ENCODE measurements around the gene ARPC5L.
A peak's percentile ranks its signal among the peaks of the same experiment; 100 is the strongest.
"Not testable (repeated sequence)": the region's sequence is repeated elsewhere in the genome, so short reads cannot be mapped to it uniquely, and the experiment has no call there.

ARPC5L gene

DNA sequence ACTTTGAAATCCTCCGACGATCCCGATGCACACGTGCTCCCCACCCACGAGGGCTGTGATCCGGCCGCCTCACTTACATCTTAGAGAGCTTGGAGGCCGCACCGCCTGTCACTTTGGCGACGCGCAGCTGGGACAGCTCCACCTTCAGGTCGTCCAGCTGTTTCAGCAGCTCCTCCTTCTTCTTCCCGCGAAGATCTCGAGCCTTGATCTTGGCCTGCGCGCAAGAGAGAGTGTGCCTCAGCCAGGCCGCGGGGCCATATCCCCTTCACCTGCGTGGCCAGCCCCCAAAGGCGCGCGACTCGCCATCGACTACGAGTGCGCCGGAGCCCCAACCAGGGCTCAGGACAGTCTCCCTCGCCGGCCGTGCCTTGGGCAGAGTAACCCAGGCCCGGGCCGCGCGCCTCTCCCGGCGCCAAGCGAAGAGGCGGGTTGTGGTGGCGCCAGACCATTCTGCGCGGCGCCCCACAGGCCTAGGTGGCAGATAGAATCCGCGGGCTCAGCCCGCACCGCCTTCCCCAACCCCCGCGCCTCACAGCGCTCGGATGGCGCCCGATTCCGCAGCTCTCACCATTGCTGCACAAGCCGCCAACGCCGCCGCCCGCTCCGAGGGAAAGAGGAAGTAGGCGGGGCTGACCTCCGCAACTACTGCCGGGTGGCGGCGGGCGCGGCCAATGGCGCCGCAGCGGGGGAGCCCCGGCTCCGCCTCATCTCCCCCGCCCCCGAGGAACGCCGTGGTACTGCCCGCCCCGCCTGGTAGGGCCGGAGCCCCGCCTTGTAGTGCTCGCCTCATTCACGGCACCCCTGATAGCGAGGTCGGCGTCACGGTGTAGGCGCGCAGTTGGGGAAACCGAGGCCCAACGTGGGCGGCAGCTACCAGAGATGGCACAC lies at the start of gene ARPC5L, which contains the start of gene RPL35:
Gene ARPC5L, plus strand, starts transcription at position 789 of the 888 bp plus-strand sequence. CDS start 7,161 bp downstream, outside the sequence.
Gene RPL35, minus strand, starts transcription at position 616 of the 888 bp plus-strand sequence. Its CDS starts 45 bp downstream, at position 571.
- DNase-seq: peak; percentile 90

DNA sequence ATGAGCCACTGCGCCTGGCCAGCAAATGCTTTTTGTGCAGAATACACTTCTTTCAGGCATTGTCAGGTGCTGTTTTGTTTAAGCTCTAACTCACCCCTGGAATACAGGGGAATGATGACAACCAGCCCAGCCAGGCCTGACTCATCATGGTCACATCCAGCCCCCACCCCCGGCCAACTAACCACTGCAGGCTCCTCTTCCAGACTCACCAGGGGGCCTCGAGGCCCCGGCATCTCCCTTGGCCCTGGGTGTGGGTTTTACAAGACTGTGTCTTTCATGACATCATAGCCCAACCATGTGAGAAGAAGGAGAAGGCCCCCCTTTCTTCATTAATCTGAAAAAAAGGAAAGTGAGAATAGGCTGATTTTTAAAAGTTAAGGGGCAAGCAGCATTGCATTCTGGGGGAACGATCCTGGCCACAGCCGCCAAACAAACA lies 49.5 kb upstream of the ARPC5L start:
- peak; percentile 89 for DNase-seq

DNA sequence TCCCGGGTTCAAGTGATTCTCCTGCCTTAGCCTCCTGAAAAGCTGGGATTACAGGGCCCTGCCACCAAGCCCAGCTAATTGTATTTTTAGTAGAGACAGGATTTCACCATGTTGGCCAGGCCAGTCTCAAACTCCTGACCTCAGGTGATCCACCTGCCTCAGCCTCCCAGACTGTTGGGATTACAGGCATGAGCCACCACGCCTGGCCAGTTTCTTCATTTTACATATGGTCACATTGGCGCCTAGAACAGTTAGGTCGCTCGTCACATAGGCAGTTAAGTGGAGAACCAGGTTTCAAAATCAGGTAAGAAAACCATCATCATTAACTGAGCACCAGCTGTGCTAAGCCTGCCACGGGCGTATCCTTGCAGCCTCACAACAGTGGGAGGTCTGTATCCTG lies 48.9 kb upstream of the ARPC5L start:
- no peak for DNase-seq

DNA sequence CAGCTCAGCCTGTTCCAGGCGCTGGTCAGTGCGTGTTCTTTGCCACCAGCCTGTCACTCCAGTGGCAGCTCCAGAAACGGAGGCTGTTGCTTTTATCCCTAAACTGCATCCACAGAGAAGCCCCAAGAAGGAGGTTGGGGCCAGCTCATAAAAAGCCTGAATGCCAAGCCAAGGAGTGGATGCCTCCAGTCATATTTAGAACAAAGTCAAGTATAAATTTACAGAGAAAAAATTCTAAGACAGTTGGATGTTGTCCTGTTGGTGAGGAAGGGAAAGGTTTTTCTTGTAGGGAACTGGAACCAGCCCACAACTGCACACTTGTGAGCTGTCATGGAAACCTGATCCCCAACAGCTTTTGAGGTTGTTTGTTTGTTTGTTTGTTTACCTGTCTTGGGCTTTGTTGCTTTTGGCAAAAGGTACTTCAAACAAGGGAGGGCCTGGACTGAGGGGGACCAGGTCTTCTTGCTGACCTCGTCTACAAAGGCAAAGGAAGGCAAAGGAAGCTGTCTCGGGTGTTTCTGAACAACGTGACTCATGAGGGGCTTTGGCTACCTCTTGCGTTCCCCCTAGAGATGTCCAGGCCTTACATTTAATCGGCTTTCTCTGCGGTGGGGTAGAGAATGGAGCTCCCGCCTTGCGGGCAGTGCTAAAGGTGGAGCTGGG lies 48.3 kb upstream of the ARPC5L start:
- DNase-seq: no peak

DNA sequence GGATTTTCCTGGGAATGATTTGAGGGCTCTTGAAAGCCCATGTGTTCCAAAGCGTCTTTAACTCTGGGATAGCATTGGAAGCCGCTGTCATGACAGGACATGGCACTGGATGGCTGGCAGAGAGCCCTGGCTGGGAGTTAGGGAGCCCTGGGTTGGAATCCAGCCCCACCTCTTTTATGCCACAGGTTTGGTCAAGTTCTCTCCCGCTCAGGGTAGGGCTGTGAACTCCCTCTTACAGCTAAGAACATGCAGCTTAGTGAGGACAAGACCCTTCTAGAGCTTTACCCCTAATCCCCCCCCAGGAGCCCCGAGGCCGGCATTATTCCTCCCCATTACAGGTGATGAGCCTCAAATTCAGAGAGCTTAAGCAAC lies 47.8 kb upstream of the ARPC5L start:
- no peak for DNase-seq

DNA sequence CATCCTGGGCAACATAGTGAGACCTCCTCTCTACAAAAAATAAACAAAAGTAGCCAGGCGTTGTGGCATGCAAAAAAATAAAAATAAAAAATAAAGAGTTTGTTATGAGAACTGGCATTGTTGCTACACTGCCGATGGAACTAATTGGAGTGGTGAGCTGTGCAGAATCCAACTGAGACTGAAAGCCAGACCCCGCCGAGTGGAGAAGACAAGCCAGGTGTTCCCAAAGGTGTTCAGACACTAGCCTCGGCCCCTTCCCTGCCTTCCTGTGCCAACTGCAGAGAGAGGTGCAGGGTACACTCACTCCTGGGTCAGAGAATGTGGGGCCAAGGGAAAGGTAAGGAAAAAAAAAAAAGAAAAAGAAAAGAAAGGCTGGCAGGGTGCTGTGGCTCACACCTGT lies 46.3 kb upstream of the ARPC5L start:
- no peak for DNase-seq

DNA sequence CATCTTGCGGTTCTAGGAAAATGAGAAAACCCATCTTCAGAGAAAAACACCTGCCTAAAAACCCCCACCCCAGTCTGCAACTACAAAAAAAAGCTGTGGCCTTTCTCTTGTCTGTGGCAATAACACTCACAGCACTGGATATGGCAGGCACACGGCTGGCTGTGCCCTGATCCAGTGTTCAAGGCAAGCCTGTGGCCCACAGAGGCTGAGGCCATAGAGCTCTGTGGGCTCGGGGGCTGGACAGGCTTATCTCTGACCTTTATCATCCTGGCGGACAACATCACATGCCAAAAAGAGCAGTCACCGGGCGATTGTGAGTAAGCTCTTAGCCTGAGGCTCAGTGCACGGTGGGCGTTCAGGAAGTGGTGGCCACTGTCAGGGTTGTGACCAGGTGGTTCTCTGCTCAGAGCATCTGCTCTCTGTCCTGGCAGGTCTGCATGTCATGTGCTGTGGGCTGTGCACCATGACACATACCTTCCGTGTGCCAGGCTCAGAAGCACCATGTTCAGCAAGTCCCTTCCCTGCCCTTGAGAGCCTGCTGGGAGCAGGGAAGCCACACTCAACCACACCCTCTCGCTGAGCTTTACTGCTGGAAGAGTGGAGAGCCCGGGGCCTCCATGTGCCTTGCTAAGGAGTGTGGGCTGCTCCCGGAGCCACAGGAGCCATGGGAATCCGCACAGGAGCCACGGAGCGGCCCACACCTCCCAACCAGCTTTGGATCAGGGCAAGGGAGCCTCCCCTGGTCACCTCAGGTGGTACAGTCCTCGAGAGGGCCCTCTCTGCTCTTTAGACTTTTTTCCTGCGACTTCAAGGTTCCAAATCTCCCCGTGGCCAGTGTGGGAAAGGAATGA lies 43.3 kb upstream of the ARPC5L start:
- no peak for DNase-seq

DNA sequence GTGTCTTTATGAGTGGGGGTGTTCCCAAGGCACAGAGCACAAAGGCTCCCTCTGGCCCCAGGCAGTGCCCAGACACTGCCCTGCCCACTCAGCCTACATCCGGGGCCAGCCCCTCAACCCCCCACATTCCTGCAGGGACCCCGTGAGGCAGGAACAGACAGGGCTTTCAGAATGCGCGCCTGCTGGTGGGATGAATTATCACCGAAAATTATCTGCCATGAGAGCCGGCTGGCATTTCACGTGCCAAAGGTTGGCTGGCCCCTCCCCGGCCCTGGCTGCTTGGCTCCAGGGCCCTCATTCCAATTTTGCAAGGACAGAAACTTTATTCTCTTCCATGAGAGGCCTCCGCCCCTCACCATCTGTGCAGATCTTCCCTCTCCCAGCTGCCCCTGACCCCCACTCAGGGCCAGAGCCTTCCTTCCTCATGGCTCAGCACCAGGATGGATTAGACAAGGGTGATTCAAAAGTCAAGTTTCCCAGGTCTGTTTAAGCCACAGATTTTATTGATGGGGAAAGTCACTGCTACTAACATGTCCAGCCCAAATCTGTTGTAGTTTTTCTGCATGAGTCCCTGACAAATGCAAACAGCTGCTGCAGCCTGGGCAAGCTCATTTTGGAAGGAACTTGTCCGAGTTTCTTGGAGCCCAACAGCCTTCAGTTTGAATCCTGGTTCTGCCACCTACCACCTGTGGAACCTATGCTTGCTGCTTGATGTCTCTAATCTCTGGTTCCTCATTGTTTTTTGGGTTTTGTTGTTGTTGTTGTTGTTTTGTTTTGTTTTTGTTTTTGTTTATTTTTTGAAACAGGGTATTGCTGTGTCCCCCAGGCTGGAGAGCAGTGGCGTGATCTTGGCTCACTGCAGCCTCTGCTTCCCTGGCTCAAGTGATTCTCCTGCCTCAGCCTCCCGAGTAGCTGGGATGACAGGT lies 41.0 kb upstream of the ARPC5L start:
- no peak for DNase-seq

DNA sequence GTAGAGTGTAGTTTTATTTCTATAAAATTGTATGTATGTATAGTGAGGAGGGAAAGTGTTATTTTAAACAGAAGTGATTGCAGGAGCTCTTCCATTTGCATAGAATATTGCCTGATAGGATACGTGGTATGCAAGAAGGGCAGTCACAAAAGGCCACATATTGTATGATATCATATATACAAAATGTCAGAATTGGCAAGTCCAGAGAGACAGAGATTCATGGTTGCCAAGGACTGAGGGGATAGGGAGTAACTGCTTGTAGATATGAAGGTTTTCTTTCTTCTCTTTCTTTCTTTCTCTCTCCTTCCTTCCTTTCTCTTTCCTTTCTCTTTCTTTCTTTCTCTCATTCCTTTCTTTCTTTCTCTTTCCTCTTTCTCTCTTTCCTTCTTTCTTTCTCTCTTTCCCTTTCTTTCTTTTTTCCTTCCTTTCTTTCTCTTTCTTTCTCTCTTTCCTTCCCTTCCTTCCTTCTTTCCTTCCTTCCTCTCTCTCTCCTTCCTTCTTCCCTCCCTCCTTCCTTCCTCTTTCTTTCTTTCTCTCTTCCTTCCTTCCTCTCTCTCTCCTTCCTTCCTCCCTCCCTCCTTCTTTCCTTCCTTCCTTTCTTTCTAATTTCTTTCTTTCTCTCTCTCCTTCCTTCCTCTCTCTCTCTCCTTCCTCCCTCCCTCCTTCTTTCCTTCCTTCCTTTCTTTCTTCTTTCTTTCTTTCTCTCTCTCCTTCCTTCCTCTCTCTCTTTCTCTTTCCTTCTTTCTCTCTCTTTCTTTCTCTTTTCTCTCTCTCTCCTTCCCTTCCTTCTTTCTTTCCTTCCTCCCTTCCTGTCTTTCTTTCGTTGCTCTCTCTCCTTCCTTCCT lies 33.2 kb upstream of the ARPC5L start:
- DNase-seq: no peak

DNA sequence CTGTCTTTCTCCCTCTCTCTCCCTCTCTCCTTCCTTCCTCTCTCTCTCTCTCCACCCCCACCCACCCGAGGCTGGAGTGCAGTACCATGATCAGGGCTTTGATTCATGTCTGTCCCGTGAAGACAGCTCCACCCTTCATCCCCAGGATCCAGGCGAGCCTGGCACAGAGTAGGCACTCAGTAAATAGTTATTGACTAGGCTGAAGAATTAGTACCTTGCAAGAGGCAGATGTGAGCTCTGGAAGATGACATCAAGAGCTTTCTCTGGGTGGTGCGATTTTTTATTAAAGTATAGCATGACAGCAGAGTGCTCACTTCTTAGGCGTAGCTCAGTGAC lies 32.6 kb upstream of the ARPC5L start:
- DNase-seq: no peak

DNA sequence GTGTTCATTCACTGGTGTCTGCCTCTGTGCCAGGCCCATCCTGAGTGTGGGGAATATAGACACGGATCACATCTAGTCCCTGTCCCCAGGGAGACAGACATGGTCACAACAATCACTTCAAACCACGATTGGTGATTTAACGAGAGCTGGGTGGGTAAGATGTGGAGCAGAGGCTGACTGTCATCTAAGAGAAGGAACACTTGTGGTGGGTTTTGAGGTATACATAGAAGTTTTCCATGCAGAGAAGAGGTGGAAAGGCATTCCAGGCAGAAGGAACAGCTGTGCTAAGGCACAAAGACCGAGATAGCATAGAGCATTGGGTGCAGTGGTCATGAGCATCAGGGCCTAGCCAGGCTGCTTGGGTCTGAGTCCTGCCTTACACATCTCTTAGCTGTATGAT lies 31.3 kb upstream of the ARPC5L start:
- no peak for DNase-seq

DNA sequence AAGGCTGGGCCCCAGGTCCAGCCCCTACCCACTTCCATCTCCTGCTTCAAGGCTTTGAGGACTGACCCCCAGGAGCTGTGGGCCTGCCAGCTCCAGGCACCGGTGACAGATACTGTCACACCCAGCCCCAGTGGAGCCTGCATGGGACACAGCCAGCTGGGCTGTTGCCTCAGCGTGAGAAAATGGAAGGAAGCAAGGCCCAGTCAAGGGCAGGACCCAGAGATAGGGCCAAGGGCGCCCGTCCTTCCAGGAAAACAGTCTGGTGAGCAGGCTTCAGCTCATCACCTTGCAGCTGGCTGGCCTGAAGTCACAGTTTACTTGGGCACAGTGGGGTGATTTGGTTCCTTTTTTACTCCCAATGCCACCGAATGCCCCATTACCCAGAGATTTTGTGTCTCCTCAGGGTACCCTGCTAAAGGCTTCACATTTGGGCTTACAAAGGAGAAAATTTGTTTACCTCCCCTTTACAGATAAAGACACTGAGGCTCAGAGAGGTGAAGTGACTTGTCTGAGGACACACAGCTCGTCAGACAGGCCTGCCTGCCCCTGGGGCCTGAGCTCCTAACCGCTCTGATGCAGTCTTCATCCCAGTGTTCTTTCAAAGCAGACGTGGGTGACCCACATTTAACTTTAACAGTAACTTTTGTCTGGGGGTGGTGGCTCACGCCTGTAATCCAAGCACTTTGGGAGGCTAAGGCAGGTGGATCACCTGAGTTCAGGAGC lies 30.1 kb upstream of the ARPC5L start:
- DNase-seq: no peak

DNA sequence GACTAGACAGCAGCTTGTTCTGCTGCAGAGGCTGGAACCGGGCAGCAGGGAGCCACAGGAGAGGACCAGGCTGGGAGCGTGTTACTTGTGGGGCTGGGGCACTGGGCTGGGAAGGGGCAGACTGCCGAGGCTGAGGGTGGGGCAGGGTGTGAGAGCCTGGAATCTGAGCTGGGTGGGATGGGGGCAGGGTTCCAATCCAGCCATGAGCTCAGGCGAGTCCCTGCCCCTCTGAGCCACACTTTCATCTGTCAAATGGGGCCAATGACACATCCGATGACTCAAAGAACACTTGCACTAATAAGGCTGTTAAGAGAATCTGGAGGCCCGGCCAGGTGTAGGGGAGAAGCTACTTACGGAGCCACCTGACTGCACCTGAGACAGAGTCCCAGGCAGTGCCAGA lies 27.3 kb upstream of the ARPC5L start:
- no peak for DNase-seq

DNA sequence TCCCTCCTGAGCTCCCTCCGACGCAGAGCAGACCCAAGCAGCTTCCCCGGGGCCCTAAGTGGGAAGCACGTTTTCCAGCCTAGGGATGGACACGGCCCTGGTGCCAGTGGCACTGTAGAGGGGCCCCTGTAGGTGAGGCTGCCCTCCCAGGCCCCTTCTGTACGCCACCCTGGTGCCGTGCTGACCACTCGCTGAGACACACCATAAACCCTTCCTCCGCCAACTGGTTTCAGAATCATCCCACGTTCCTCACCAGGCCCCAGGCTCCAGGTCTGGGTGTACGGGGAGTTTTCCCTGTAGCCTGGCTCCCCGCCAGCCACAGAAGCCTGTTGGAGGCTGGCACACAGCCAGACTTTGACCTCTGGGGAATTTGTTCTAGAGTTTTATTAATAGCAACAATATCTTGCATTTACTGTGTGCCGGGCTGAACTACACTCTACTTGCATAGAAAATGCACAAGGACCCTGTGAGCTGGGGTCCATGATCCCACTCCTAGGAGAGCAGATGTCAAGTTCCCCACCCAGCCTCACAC lies 26.8 kb upstream of the ARPC5L start:
- DNase-seq: peak; percentile 59

DNA sequence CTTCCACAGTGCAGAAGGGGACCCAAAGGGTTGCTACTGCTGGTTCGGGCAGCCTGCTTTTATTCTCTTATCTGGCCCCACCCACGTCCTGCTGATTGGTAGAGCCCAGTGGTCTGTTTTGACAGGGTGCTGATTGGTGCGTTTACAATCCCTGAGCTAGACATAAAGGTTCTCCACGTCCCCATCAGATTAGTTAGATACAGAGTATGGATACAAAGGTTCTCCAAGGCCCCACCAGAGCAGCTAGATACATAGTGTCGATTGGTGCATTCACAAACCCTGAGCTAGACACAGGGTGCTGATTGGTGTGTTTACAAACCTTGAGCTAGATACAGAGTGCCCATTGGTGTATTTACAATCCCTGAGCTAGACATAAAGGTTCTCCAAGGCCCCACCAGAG lies 23.8 kb upstream of the ARPC5L start:
- not testable (repeated sequence) for DNase-seq

DNA sequence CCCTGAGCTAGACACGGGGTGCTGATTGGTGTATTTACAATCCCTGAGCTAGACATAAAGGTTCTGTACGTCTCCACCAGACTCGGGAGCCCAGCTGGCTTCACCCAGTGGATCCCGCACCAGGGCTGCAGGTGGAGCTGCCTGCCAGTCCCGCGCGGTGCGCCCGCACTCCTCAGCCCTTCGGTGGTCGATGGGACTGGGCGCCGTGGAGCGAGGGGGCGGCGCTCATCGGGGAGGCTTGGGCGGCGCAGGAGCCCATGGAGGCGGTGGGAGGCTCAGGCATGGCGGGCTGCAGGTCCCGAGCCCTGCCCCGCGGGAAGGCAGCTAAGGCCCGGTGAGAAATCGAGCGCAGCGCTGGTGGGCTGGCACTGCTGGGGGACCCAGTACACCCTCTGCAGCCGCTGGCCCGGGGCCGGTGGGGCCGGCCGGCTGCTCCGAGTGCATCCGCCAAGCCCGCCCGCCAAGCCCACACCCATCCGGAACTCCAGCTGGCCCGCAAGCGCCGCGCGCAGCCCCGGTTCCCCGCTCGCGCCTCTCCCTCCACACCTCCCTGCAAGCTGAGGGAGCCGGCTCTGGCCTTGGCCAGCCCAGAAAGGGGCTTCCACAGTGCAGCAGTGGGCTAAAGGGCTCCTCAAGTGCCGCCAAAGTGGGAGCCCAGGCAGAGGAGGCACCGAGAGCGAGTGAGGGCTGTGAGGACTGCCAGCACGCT lies 23.2 kb upstream of the ARPC5L start:
- DNase-seq: not testable (repeated sequence)

DNA sequence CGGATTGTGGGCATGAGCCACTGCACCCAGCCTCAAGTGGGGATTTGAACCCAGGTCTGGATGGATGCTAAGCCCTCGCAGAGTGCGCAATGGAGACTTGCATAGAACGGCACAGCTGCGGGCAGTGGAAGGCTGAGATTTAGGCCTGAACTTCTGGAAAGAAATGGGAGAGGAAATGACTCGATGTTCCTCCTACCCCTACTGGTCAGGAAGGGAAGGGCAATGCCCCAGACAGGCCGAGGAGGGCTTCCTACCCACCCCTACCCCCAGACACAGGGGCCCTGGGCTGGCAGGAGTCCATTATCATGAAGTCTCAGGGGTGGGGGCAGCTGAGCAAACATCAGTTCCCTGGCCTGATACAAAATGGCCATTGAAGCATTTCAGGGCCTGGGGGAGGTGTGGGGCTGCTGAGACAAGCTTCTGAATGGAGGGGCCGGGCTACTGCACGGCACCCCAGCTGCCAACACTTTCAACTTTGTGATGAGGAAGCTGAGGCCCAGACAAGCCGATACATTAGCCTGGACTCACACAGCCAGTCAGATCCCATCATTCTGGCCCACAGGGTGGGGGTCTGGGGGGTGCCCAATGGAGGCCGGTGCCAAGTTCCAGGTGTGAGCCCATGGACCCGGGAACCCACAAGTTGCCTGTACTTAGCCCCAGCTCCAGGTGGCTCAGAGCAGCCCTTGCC lies 22.2 kb upstream of the ARPC5L start:
- no peak for DNase-seq

DNA sequence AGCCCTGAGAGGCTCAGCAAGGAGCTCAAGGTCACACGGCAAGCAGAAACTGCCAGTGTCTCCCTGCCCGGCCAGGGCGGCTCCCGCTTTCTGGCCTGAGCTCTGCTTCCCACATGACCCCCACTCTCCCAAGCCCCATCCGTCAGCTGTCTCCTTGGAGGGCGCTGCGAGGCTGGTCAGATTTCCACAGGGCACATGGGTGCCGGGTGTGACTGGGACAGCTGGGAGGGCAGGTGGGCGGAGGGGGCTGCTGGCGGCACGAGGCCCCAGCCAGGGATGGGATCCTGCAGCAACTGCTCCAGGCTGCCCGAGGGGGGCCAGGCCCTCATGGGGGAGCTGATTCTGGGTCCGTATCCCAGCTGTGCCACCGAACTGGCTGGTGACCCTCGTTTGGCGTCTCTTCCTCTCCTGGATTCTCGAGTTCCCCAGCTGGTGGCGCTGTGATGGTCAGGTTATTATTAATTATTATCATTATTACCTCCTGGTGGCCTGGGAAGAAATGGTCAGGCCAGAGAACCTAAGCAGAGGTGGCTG lies 21.6 kb upstream of the ARPC5L start:
- no peak for DNase-seq
